OCI-LY7 (cell line): ENCODE data around the gene NSA2. TPM values are rescaled to one million over a fixed set of nuclear protein-coding genes. Genes with fewer than 3 reads are reported as not detected.

ENCODE experiments used
- Bru-seq: library from RNA; stranded (reverse); fragments of 400-500 nt; gene quantifications from one replicate; lab custom pipeline; 2021; lab: Mats Ljungman, UMichigan
- BruChase-seq, 2 experiments: library from RNA; stranded (reverse); fragments of 400-500 nt; gene quantifications; one replicate each; lab custom pipeline; 2021; lab: Mats Ljungman, UMichigan
- BruUV-seq: library from RNA; stranded (reverse); fragments of 400-500 nt; replicated peaks from 2 replicates; lab custom pipeline; 2021; lab: Mats Ljungman, UMichigan
- CTCF ChIA-PET: fragments of 300-600 bp; sonication (Branson Sonifier 250); formaldehyde crosslinking; loops from one replicate; lab custom pipeline; 2022; ENCODE audit warnings: antibody characterized with exemption; ENCODE audit not compliant: unreplicated experiment; lab: Charles Lee
- POLR2A ChIA-PET: fragments of 300-600 bp; sonication (Branson Sonifier 250); formaldehyde crosslinking; loops from one replicate; lab custom pipeline; 2022; ENCODE audit warnings: antibody characterized with exemption; lab: Charles Lee
- DNase-seq: peaks from one replicate; pipeline ENCODE4 v3.0.0-alpha.2; 2015; ENCODE audit warnings: low spot score
- H2AFZ ChIP-seq: fragments of 200-600 bp; sonication (generic), shearing (Covaris generic); 2 replicates; pipeline ENCODE4 v1.6.1; 2014; ENCODE audit warnings: mild to moderate bottlenecking, antibody characterized with exemption, low read length, moderate library complexity
- H3K27ac ChIP-seq: fragments of 200-600 bp; sonication (generic); 2 replicates; pipeline ENCODE4 v1.5.1; 2014; ENCODE audit warnings: mixed run types, low read depth, mild to moderate bottlenecking, moderate library complexity, low read length, inconsistent platforms; ENCODE audit not compliant: poor library complexity, severe bottlenecking
- H3K36me3 ChIP-seq: fragments of 200-600 bp; sonication (generic); 2 replicates; pipeline ENCODE4 v1.6.1; 2014; ENCODE audit warnings: mild to moderate bottlenecking, antibody characterized with exemption, low read length, moderate library complexity, mixed read lengths; ENCODE audit not compliant: insufficient read depth
- H3K4me1 ChIP-seq: fragments of 200-600 bp; sonication (generic); 2 replicates; pipeline ENCODE4 v1.5.1; 2014; ENCODE audit warnings: mild to moderate bottlenecking, low read length; ENCODE audit not compliant: insufficient read depth, poor library complexity, severe bottlenecking
- H3K4me2 ChIP-seq: fragments of 200-600 bp; sonication (generic); 2 replicates; pipeline ENCODE4 v1.6.1; 2014; ENCODE audit warnings: mild to moderate bottlenecking, low read length
- H3K4me3 ChIP-seq: fragments of 200-600 bp; sonication (generic); 2 replicates; pipeline ENCODE4 v1.5.1; 2014; ENCODE audit warnings: mild to moderate bottlenecking, low read depth, low read length; ENCODE audit not compliant: poor library complexity, severe bottlenecking
- H3K79me2 ChIP-seq: fragments of 200-600 bp; sonication (generic); 2 replicates; pipeline ENCODE4 v1.6.1; 2016; ENCODE audit warnings: low read depth, mild to moderate bottlenecking, low read length, moderate library complexity, mixed read lengths; ENCODE audit not compliant: insufficient read depth
- H3K9me2 ChIP-seq: fragments of 200-600 bp; sonication (generic); 2 replicates; pipeline ENCODE4 v1.6.1; 2016; ENCODE audit warnings: mild to moderate bottlenecking, low read length, mixed read lengths; ENCODE audit not compliant: insufficient read depth
- H3K9me3 ChIP-seq: fragments of 200-600 bp; sonication (generic); 2 replicates; pipeline ENCODE4 v1.6.1; 2014; ENCODE audit warnings: mild to moderate bottlenecking, mixed run types, low read length, mixed read lengths
- H4K20me1 ChIP-seq: fragments of 200-600 bp; sonication (generic); 2 replicates; pipeline ENCODE4 v1.6.1; 2014; ENCODE audit warnings: mild to moderate bottlenecking, antibody characterized with exemption, low read length, moderate library complexity, mixed read lengths; ENCODE audit not compliant: insufficient read depth
- EZH2phosphoT487 ChIP-seq: fragments of 200-600 bp; sonication (generic); IDR thresholded peaks from 2 replicates; pipeline ENCODE4 v1.6.1; 2018; ENCODE audit warnings: low read depth, borderline replicate concordance, mild to moderate bottlenecking, mixed run types, antibody characterized with exemption, low read length, moderate library complexity, mixed read lengths
- intact Hi-C: fragments of 100-400 bp; cut with micrococcal nuclease; formaldehyde crosslinking; loops from one replicate; pipeline ENCODE4 v1.10.0; 2022; ENCODE audit not compliant: unreplicated experiment
- long read RNA-seq: library from polyadenylated mRNA; stranded (forward); transcript quantifications from one replicate; pipeline ENCODE4 v2.0.0, GENCODE V29; 2022
- total RNA-seq, 2 experiments: library from RNA; depleted of rRNA in 1 of 2; stranded (reverse); fragments of >200 nt in 1 of 2; shearing (Covaris generic) in 1 of 2; gene quantifications; 2 replicates each; pipeline ENCODE4 v1.2.3, GENCODE V29; 2014 to 2022
- TF ChIP-seq, protein P1 (sequence below): fragments of 200-600 bp; sonication (generic); conservative IDR thresholded peaks from 2 replicates; pipeline ENCODE4 v1.5.1; 2014; ENCODE audit warnings: mild to moderate bottlenecking, antibody characterized with exemption, low read length, moderate library complexity, mixed read lengths

The NSA2 gene
- total RNA-seq (2014; rRNA removed; shearing (Covaris generic)) (79.2 and 117 TPM in 2 replicates), total RNA-seq (2022) (118 and 125 TPM in 2 replicates), Bru-seq, nascent RNA (percentile 92 among the genes with signal in this experiment), BruChase-seq, experiment 1, labeled RNA remaining after a 6-hour chase (percentile 95 among the genes with signal in this experiment), BruChase-seq, experiment 2, labeled RNA remaining after a 2-hour chase (percentile 88 among the genes with signal in this experiment)
- long read RNA-seq, full-length matches to known transcripts = 25 of 30 reads
- long read RNA-seq, partial matches to known transcripts = 3 of 30 reads
- long read RNA-seq, other reads (novel, unspliced or antisense) = 2 of 30 reads

DNA sequence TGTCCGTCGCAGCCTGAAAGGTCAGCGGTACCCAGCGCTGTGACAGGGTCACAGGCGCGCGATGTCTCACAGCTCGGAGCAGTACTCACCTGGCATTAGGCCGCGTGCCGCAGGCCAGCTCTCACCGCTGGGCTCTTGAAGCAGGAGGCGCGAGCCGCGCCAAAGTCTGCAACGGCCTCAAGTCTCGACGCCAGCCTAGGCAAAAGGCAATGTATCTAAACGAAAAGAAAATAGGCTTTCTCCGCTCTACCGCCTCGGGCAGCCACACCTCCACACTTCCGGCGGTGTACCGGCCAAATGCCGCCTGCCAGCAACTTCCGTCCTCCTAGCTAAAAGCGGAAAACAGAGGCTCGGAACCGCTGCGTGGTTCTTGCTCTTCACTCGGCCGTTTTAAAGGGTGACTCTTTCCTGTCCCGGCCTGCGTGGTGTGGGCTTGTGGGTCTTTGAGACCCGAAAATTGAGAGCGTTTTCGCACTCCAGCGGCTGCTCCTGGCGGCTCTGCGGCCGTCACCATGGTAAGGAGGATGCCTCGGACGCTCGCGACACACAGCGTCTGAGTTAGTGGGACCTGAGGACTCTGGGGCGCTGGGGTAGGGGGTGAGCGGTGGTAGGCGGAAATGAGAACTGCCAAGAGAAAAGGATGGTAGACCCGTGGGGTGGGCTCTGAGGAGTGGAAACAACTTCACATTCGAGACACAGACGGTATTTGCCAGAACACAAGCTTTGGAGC is at the start of gene NSA2, which contains the start of gene GFM2:
TSS of gene NSA2 (plus strand) at position 401 of the 730 bp plus-strand sequence. CDS start at position 513, 112 bp downstream.
TSS of gene GFM2 (minus strand) at position 269 of the 730 bp plus-strand sequence. CDS start 3,375 bp downstream, outside the sequence.
- no peaks in the 10 kb centered on the region for H3K9me2 ChIP-seq
- H3K4me3 ChIP-seq = peak within 1 kb of the TSS; percentile 96
- ChIA-PET POLR2A (interaction anchor here (0.6 to 1.5 kb wide), 5 partner anchors 8 to 573 kb away, joined by 3 to 7 read pairs (median 4); no protein-coding TSS in a partner anchor), CTCF (no interaction called here)
- peak within 1 kb of the TSS; percentile 87 for H3K4me2 ChIP-seq
- peak within 1 kb of the TSS; percentile 99 for H2AFZ ChIP-seq
- no peaks in the 10 kb centered on the region for H3K9me3 ChIP-seq
- peak; percentile 95 for DNase-seq
- H3K79me2 ChIP-seq = peaks cover 69% of the 10 kb centered on the region
- peak within 1 kb of the TSS; percentile 66 for H3K27ac ChIP-seq
- TF ChIP-seq, protein P1, sequence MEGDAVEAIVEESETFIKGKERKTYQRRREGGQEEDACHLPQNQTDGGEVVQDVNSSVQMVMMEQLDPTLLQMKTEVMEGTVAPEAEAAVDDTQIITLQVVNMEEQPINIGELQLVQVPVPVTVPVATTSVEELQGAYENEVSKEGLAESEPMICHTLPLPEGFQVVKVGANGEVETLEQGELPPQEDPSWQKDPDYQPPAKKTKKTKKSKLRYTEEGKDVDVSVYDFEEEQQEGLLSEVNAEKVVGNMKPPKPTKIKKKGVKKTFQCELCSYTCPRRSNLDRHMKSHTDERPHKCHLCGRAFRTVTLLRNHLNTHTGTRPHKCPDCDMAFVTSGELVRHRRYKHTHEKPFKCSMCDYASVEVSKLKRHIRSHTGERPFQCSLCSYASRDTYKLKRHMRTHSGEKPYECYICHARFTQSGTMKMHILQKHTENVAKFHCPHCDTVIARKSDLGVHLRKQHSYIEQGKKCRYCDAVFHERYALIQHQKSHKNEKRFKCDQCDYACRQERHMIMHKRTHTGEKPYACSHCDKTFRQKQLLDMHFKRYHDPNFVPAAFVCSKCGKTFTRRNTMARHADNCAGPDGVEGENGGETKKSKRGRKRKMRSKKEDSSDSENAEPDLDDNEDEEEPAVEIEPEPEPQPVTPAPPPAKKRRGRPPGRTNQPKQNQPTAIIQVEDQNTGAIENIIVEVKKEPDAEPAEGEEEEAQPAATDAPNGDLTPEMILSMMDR = no peak
- no peak for TF ChIP-seq EZH2phosphoT487
- H3K36me3 ChIP-seq = peaks cover 65% of the 10 kb centered on the region
- peaks cover 18% of the 10 kb centered on the region; the same call in 1 of the 2 replicates for H4K20me1 ChIP-seq
- intact Hi-C loops = loop anchor here (2.0 to 10.0 kb wide), 3 partner anchors 80 to 950 kb away; partner anchors contain the start of genes HEXB and POC5
- peaks cover 21% of the 10 kb centered on the region for H3K4me1 ChIP-seq
- no TSS peak for BruUV-seq

- Histone ChIP-seq H2AFZ (no peak overlapping the region), H3K4me1 (no peaks in the 10 kb centered on the region), H3K9me3 (peaks cover 8% of the 10 kb centered on the region; the same call in 1 of the 2 replicates), H3K36me3 (peaks cover 51% of the 10 kb centered on the region), H4K20me1 (no peaks in the 10 kb centered on the region), H3K9me2 (no peaks in the 10 kb centered on the region), H3K27ac (no peak overlapping the region), H3K4me2 (no peak overlapping the region), H3K4me3 (no peak overlapping the region), H3K79me2 (no peaks in the 10 kb centered on the region)
- no peak for DNase-seq
- no TSS peak for BruUV-seq
- intact Hi-C loops = no loop called here
- TF ChIP-seq, protein P1 = no peak
- TF ChIP-seq EZH2phosphoT487 = no peak
- CTCF ChIA-PET = no interaction called here
- POLR2A ChIA-PET = interaction anchor here (0.7 to 0.9 kb wide), 2 partner anchors 13 to 59 kb away, joined by 3 read pairs; no protein-coding TSS in a partner anchor
Measured at GRCh38 chr5:74717596-74717995, 49.5 kb upstream of the NSA2 start.
